SK-N-SH (cell line): Measurements from ENCODE around the gene GSTM3. TPM values are rescaled to one million over a fixed set of nuclear protein-coding genes. Genes with fewer than 3 reads are reported as not detected.

Experiments used
- CTCF ChIA-PET: fragments of 300-600, 350-600 bp; formaldehyde crosslinking; extraction: SDS; loops from one replicate; lab custom pipeline; 2021; lab: Yijun Ruan, JAX
- POLR2A ChIA-PET: fragments of 350-600 bp; sonication (Branson Sonifier 250); formaldehyde crosslinking; extraction: SDS; loops from one replicate; lab custom pipeline; 2020; ENCODE audit warnings: antibody characterized with exemption, inconsistent platforms; lab: Yijun Ruan, JAX
- DNase-seq: peaks from one replicate; pipeline ENCODE4 v3.0.0; 2012
- H2AFZ ChIP-seq: fragments of 200-600 bp; sonication (generic); 2 replicates; pipeline ENCODE4 v1.8.1; 2016; ENCODE audit warnings: antibody characterized with exemption, mild to moderate bottlenecking, low read depth
- H3F3A ChIP-seq: fragments of 200-600 bp; sonication (generic); replicated peaks from 2 replicates; pipeline ENCODE3; 2016; ENCODE audit warnings: antibody characterized with exemption, mild to moderate bottlenecking; ENCODE audit not compliant: insufficient read depth
- H3K27ac ChIP-seq, 2 experiments: fragments of 200-500 bp in 1 of 2; fragments of 200-600 bp in 1 of 2; sonication (Bioruptor generic) in 1 of 2; sonication (generic), shearing (Covaris generic) in 1 of 2; 2 replicates each; pipeline versions ENCODE4 v1.5.1 to v1.6.1; 2014 to 2016; ENCODE audit warnings: low read depth in 2 of 2, inconsistent platforms in 1 of 2, low read length in 1 of 2, mild to moderate bottlenecking in 1 of 2, mixed read lengths in 1 of 2
- H3K27me3 ChIP-seq: fragments of 200-600 bp; sonication (generic), shearing (Covaris generic); 2 replicates; pipeline ENCODE4 v1.6.1; 2016; ENCODE audit warnings: mixed run types; ENCODE audit not compliant: insufficient read depth
- H3K36me3 ChIP-seq, 2 experiments: fragments of 200-500 bp in 1 of 2; fragments of 200-600 bp in 1 of 2; sonication (Bioruptor generic) in 1 of 2; sonication (generic) in 1 of 2; replicated peaks in 1 of 2; 2 replicates each; pipeline versions ENCODE3 to v1.5.1; 2014 to 2016; ENCODE audit warnings: low read length in 1 of 2, mild to moderate bottlenecking in 1 of 2; ENCODE audit not compliant: insufficient read depth in 2 of 2, control insufficient read depth in 1 of 2
- H3K4me1 ChIP-seq, 2 experiments: fragments of 200-500 bp in 1 of 2; fragments of 200-600 bp in 1 of 2; sonication (Bioruptor generic) in 1 of 2; sonication (generic), shearing (Covaris generic) in 1 of 2; 2 replicates each; pipeline versions ENCODE4 v1.5.1 to v1.6.1; 2014 to 2016; ENCODE audit warnings: low read depth in 1 of 2, low read length in 1 of 2, mixed run types in 1 of 2; ENCODE audit not compliant: insufficient read depth in 2 of 2, control insufficient read depth in 1 of 2
- H3K4me2 ChIP-seq: fragments of 200-600 bp; sonication (generic), shearing (Covaris generic); 2 replicates; pipeline ENCODE4 v1.6.1; 2017; ENCODE audit warnings: mixed run types
- H3K4me3 ChIP-seq, 2 experiments: fragments of 200-500 bp in 1 of 2; fragments of 200-600 bp in 1 of 2; sonication (Bioruptor generic) in 1 of 2; sonication (generic), shearing (Covaris generic) in 1 of 2; 2 replicates each; pipeline versions ENCODE4 v1.5.1 to v1.8.1; 2014 to 2016; ENCODE audit warnings: low read depth in 2 of 2, inconsistent platforms in 1 of 2, low read length in 1 of 2, mild to moderate bottlenecking in 1 of 2, mixed read lengths in 1 of 2, moderate library complexity in 1 of 2
- H3K79me2 ChIP-seq: fragments of 200-600 bp; sonication (generic); 2 replicates; pipeline ENCODE4 v1.8.1; 2017; ENCODE audit warnings: mild to moderate bottlenecking; ENCODE audit not compliant: insufficient read depth
- H3K9ac ChIP-seq: fragments of 200-600 bp; sonication (generic); 2 replicates; pipeline ENCODE4 v1.6.1; 2017; ENCODE audit warnings: mixed run types
- H3K9me2 ChIP-seq: fragments of 200-600 bp; sonication (generic); 2 replicates; pipeline ENCODE4 v1.6.1; 2017; ENCODE audit warnings: mixed run types
- H3K9me3 ChIP-seq: fragments of 200-600 bp; sonication (generic); 2 replicates; pipeline ENCODE4 v1.6.1; 2017; ENCODE audit warnings: mixed run types, mild to moderate bottlenecking, moderate library complexity
- H4K20me1 ChIP-seq: fragments of 200-600 bp; sonication (generic); 2 replicates; pipeline ENCODE4 v1.6.1; 2017; ENCODE audit warnings: mild to moderate bottlenecking, mixed run types; ENCODE audit not compliant: insufficient read depth
- EZH2phosphoT487 ChIP-seq: fragments of 200-600 bp; sonication (generic); IDR thresholded peaks from 2 replicates; pipeline ENCODE4 v1.6.1; 2017; ENCODE audit warnings: low read depth, mixed run types, mild to moderate bottlenecking, antibody characterized with exemption, moderate library complexity, borderline replicate concordance
- FOXM1 ChIP-seq: IDR thresholded peaks from 2 replicates; pipeline ENCODE4 v1.4.0; 2012; ENCODE audit warnings: low read depth, mild to moderate bottlenecking
- NFIC ChIP-seq: IDR thresholded peaks from 2 replicates; pipeline ENCODE4 v1.4.0; 2012; ENCODE audit warnings: borderline replicate concordance
- POLR2AphosphoS5 ChIP-seq: IDR thresholded peaks from 2 replicates; pipeline ENCODE4 v1.6.1; 2012; ENCODE audit warnings: low read depth, low read length
- RAD21 ChIP-seq: IDR thresholded peaks from 2 replicates; pipeline ENCODE4 v1.6.1; 2012; ENCODE audit warnings: mild to moderate bottlenecking, low read length
- RFX5 ChIP-seq: IDR thresholded peaks from 2 replicates; pipeline ENCODE4 v1.6.1; 2012; ENCODE audit warnings: mild to moderate bottlenecking, improper control_type of control experiment, low read length
- SIN3A ChIP-seq: IDR thresholded peaks from 2 replicates; pipeline ENCODE4 v1.6.1; 2012; ENCODE audit warnings: low read depth, mild to moderate bottlenecking, low read length, moderate library complexity, borderline replicate concordance
- WGBS: methylation state at CpG from one replicate; pipeline ENCODE4 v1.1.6; 2017; ENCODE audit warnings: low lambda C conversion rate; 5-methylcytosine and 5-hydroxymethylcytosine counted together
- polyA plus RNA-seq, 3 experiments: library from polyadenylated mRNA; depleted of rRNA; stranded (reverse); fragments of >200 nt; gene quantifications; 2 replicates each; pipeline ENCODE4 v1.2.3, GENCODE V29; 2012
- TF ChIP-seq, protein P1 (sequence below): fragments of 150-350 bp; IDR thresholded peaks from 2 replicates; pipeline ENCODE4 v1.6.1; 2016; ENCODE audit warnings: mild to moderate bottlenecking, low read depth, low read length
- TF ChIP-seq, protein P2 (sequence below): fragments of 200-600 bp; sonication (generic); IDR thresholded peaks from 2 replicates; pipeline ENCODE4 v1.6.1; 2017; ENCODE audit warnings: antibody characterized with exemption, mild to moderate bottlenecking, moderate library complexity
- TF ChIP-seq, protein P3 (sequence below): IDR thresholded peaks from 2 replicates; pipeline ENCODE4; 2012

GSTM3 gene
- polyA plus RNA-seq, 1 of the 3 experiments (the other 2 are of a cell fraction) = 86.6 TPM

DNA sequence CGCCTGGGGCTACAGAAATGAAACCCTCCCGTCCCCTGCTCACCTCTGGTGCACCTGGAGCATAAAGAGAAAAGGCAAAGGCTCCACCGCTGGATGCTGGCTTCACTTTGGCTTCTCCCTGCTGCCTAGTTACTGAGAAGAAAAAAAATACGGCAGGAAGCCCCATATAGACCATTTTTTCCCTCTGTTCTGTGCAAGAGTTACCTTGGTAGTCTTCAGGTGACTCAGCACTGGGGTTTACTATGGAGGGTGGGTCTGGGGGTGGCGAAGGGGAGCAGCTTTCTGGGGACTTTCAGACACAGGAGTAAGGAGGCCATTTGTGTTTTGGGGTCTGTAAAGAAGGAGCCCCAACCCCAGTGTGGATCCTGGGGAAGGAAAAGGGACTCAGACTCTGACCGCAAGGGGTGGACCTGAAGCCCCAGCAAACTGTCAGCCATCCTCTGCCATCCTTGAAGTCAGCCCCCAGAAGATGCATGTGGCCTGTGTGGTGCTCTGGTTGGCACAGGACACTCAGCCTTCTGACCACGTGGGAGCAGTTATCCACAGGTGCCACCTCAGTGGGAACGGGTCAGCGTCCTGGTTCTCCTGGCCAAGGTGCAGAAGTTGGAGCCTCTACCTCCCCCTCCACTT is 48.8 kb upstream of the GSTM3 start:
- no peak overlapping the region for H3K9ac ChIP-seq
- H3K4me3 ChIP-seq = no peak overlapping the region
- H3K4me1 ChIP-seq = peaks cover 37 to 61% of the 10 kb centered on the region in 2 experiments
- no peaks in the 10 kb centered on the region for H3K9me2 ChIP-seq
- H4K20me1 ChIP-seq = no peaks in the 10 kb centered on the region
- 80% methylated on average over 6 of the region's 9 CpGs for WGBS
- DNase-seq = peak; percentile 4
- H3K4me2 ChIP-seq = no peak overlapping the region
- no peak overlapping the region for H2AFZ ChIP-seq
- H3K79me2 ChIP-seq = no peaks in the 10 kb centered on the region
- H3K27me3 ChIP-seq = no peaks in the 10 kb centered on the region
- no peaks in the 10 kb centered on the region for H3K36me3 ChIP-seq
- no peak overlapping the region for H3K27ac ChIP-seq
- CTCF ChIA-PET = interaction anchor here (11.5 to 27.7 kb wide), 2 partner anchors 13 to 191 kb away, joined by 147 to 822 read pairs; partner anchors contain the start of gene AHCYL1
- TF ChIP-seq RFX5 (no peak), FOXM1 (no peak), SIN3A (no peak), NFIC (no peak), EZH2phosphoT487 (no peak)
- TF ChIP-seq, protein P1, sequence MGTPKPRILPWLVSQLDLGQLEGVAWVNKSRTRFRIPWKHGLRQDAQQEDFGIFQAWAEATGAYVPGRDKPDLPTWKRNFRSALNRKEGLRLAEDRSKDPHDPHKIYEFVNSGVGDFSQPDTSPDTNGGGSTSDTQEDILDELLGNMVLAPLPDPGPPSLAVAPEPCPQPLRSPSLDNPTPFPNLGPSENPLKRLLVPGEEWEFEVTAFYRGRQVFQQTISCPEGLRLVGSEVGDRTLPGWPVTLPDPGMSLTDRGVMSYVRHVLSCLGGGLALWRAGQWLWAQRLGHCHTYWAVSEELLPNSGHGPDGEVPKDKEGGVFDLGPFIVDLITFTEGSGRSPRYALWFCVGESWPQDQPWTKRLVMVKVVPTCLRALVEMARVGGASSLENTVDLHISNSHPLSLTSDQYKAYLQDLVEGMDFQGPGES = no peak
- TF ChIP-seq, protein P2, sequence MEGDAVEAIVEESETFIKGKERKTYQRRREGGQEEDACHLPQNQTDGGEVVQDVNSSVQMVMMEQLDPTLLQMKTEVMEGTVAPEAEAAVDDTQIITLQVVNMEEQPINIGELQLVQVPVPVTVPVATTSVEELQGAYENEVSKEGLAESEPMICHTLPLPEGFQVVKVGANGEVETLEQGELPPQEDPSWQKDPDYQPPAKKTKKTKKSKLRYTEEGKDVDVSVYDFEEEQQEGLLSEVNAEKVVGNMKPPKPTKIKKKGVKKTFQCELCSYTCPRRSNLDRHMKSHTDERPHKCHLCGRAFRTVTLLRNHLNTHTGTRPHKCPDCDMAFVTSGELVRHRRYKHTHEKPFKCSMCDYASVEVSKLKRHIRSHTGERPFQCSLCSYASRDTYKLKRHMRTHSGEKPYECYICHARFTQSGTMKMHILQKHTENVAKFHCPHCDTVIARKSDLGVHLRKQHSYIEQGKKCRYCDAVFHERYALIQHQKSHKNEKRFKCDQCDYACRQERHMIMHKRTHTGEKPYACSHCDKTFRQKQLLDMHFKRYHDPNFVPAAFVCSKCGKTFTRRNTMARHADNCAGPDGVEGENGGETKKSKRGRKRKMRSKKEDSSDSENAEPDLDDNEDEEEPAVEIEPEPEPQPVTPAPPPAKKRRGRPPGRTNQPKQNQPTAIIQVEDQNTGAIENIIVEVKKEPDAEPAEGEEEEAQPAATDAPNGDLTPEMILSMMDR = no peak
- no peaks in the 10 kb centered on the region for H3K9me3 ChIP-seq
- POLR2A ChIA-PET = no interaction called here
- peaks cover 11% of the 10 kb centered on the region for H3F3A ChIP-seq

DNA sequence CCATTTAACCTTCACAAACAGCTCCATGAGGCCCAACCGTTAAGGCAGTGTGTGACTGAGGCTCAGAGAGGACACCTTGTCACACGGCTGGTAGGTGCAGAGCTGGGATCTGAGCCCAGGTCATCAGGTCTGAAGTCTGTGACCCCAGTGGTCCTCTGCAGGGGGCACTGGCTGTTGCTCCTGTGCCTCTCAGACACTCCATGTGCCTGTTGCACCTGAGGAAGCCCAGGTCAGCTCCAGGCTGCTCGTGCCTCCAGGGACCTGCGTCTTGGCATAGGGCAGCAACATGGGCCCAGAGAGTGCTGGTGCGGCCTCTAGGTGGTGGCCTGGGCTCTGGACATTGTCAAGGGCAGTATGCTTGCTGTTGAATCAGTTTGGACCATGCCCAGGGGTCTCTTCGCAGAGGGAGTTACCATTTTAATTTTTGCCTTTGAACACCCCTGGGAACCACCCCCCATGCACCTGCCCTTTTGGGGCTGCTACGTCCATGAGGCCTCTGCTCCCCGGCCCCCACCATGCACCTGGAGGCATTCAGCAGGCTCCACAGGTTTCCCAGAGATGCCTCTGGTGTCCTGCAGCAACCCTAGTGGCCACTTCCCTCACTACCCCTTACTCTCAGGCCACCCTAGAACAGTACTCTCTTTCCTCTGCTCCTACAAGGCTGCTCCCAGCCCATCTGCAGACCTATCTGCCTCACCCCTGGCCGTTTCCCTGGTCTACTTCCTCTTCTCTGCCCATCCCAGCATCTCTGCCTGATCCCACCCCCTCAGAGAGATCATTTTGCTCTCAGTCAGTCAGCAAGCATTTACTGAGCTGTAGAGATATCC is 48.1 kb upstream of the GSTM3 start:
- Histone ChIP-seq H3K9ac (no peak overlapping the region), H2AFZ (no peak overlapping the region), H3K27me3 (no peaks in the 10 kb centered on the region), H3K36me3 (no peaks in the 10 kb centered on the region), H4K20me1 (no peaks in the 10 kb centered on the region), H3K4me2 (no peak overlapping the region), H3K79me2 (no peaks in the 10 kb centered on the region), H3F3A (peaks cover 6% of the 10 kb centered on the region), H3K9me2 (no peaks in the 10 kb centered on the region), H3K27ac (no peak overlapping the region), H3K4me3 (no peak overlapping the region), H3K4me1 (peaks cover 33 to 54% of the 10 kb centered on the region in 2 experiments), H3K9me3 (no peaks in the 10 kb centered on the region)
- WGBS = 89% methylated on average over 6 of the region's 9 CpGs
- no peak; the same call in 1 of the 2 replicates for TF ChIP-seq RAD21
- TF ChIP-seq, protein P2 = peak; percentile 50
- TF ChIP-seq EZH2phosphoT487 = no peak
- TF ChIP-seq, protein P3, sequence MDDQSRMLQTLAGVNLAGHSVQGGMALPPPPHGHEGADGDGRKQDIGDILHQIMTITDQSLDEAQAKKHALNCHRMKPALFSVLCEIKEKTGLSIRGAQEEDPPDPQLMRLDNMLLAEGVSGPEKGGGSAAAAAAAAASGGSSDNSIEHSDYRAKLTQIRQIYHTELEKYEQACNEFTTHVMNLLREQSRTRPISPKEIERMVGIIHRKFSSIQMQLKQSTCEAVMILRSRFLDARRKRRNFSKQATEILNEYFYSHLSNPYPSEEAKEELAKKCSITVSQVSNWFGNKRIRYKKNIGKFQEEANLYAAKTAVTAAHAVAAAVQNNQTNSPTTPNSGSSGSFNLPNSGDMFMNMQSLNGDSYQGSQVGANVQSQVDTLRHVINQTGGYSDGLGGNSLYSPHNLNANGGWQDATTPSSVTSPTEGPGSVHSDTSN = no peak
- TF ChIP-seq POLR2AphosphoS5 = no peak
- ChIA-PET CTCF (interaction anchor here (1.0 to 27.7 kb wide), 8 partner anchors 12 to 222 kb away, joined by 3 to 822 read pairs (median 4); partner anchors contain the start of gene AHCYL1), POLR2A (no interaction called here)
- DNase-seq = peak; percentile 66
